Stomach smooth muscle (tissue), 2 donors: ENCODE results near the gene ERBB4.

Experiments used
- H3K27ac ChIP-seq: one replicate; pipeline ENCODE4 v1.7.0; 2013; ENCODE audit warnings: mild to moderate bottlenecking, low read length, inconsistent platforms
- H3K27me3 ChIP-seq, 2 donors: one replicate each; pipeline ENCODE4 v1.7.0; 2013; ENCODE audit warnings: low read length in 2 of 2; ENCODE audit not compliant: insufficient read depth in 2 of 2, control insufficient read depth in 1 of 2
- H3K36me3 ChIP-seq, 2 donors: one replicate each; pipeline ENCODE4 v1.7.0; 2013; ENCODE audit warnings: low read length in 2 of 2; ENCODE audit not compliant: control insufficient read depth in 2 of 2, insufficient read depth in 2 of 2
- H3K4me1 ChIP-seq: one replicate; pipeline ENCODE4 v1.7.0; 2013; ENCODE audit warnings: low read length; ENCODE audit not compliant: control insufficient read depth, insufficient read depth
- H3K4me3 ChIP-seq, 2 donors: one replicate each; pipeline ENCODE4 v1.7.0; 2013; ENCODE audit warnings: low read length in 2 of 2
- H3K9ac ChIP-seq, 2 donors: one replicate each; pipeline ENCODE4 v1.7.0; 2013; ENCODE audit warnings: low read length in 2 of 2, mild to moderate bottlenecking in 1 of 2
- H3K9me3 ChIP-seq, 2 donors: one replicate each; pipeline ENCODE4 v1.7.0; 2013; ENCODE audit warnings: low read length in 2 of 2; ENCODE audit not compliant: control insufficient read depth in 2 of 2
- donor health status: healthy.
- donor health status: Pancreatic carcinoma.

Gene ERBB4

DNA sequence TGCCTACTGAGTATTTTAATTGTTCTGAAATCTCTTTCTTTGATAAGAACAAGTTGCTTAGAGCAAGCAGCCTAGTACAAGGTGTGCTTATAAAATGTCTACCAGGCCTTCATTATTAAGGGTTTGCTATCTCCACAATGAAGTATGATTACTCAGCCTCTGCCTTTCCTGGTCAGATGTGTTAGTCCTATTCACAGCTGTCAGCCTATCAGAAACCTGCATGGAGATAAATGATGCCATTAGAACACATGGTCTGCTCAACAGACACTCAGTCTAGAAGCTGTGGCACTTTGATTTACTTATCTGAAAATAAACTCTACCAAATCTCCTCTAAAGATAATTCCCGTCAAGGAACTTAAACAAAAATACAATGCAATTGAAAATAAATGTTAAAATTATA lies 448.7 kb downstream of the ERBB4 start:
- Histone ChIP-seq H3K9me3 (no peaks in the 10 kb centered on the region), H3K36me3 (no peaks in the 10 kb centered on the region), H3K27me3 (no peaks in the 10 kb centered on the region), H3K27ac (no peak overlapping the region), H3K4me3 (no peak overlapping the region), H3K9ac (no peak overlapping the region), H3K4me1 (no peaks in the 10 kb centered on the region)

DNA sequence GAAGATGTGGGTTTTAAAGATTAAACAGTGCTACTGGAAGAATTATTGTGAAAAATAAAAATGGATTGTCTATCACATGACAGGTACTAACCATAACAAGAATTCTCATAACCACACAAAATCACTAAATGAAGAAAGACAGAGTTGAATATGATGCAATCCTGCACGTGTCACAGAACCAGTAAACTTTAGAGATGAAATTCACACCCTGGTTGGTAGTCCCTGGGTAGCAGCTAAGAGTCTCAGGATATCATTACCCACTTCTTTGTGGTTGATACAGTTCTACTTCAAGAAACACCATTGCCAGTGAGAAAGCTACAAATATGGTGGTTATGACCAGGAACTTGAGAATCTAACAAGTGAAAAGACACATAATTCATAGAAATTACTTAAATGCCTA lies 450.2 kb downstream of the ERBB4 start:
- Histone ChIP-seq H3K9me3 (no peaks in the 10 kb centered on the region), H3K36me3 (no peaks in the 10 kb centered on the region), H3K4me1 (no peaks in the 10 kb centered on the region), H3K4me3 (no peak overlapping the region), H3K27ac (no peak overlapping the region), H3K27me3 (no peaks in the 10 kb centered on the region), H3K9ac (no peak overlapping the region)

DNA sequence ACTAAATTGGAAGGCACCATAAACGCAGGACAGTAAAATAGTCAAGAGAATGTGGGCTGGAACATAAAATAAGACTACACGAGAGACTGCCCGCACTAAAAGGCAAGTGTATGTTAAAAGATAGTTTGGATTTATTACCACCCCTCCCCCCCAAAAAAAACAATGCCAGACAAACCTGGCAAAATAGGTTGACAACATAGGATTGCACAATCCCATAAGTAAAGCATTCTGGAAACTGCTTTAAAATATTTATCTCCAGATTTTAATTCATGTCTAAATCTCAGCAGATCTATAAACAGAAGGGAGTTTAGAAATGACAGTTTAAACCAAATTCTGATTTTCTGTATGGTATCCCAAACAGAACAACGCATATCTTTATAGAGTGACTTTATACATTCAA lies 455.1 kb downstream of the ERBB4 start:
- H3K36me3 ChIP-seq: no peaks in the 10 kb centered on the region
- H3K9ac ChIP-seq: no peak overlapping the region
- no peak overlapping the region for H3K4me3 ChIP-seq
- H3K27me3 ChIP-seq: no peaks in the 10 kb centered on the region
- H3K4me1 ChIP-seq: no peaks in the 10 kb centered on the region
- H3K27ac ChIP-seq: no peak overlapping the region
- no peaks in the 10 kb centered on the region for H3K9me3 ChIP-seq

DNA sequence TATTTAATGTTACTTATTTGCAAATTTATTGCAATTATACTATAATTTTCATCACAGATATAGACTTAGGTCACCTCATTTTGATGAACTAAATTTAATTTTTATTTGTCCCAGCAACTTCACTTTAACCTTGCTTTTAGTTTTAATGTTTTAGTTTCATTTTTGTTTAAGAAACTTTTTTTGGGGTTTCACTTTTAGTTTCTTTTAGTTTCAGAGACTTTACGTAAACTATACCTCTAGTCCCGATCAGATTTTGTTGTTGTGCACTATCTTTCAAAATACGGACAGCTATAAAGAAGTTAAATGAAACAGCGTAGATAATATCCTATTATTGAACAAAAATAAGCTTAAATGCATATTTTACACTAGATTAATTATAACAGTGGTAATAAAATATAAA lies 460.5 kb downstream of the ERBB4 start:
- no peak overlapping the region for H3K27ac ChIP-seq
- H3K9ac ChIP-seq: no peak overlapping the region
- H3K4me3 ChIP-seq: no peak overlapping the region
- H3K4me1 ChIP-seq: no peaks in the 10 kb centered on the region
- H3K36me3 ChIP-seq: no peaks in the 10 kb centered on the region
- no peaks in the 10 kb centered on the region for H3K27me3 ChIP-seq
- no peaks in the 10 kb centered on the region for H3K9me3 ChIP-seq

DNA sequence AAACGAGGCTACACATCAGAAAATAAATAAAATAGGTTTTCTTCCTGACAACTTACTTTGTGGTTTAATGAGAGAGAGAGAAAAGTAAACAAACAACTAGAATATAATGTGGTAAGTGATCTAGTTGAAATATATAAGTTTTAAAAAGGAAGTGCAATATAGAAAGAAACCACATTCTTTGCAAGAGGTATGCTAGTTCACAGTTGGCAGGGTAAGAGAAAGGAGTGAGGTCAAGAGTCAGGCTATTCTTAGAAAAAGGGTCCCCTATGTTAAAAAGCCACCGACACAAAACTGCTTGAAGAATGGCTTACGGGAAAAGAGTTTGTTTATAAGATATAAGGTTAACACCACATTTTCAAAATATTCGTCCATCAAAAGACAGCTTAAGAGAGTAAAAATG lies 462.1 kb downstream of the ERBB4 start:
- Histone ChIP-seq H3K27ac (no peak overlapping the region), H3K9me3 (no peaks in the 10 kb centered on the region), H3K36me3 (no peaks in the 10 kb centered on the region), H3K4me1 (no peaks in the 10 kb centered on the region), H3K4me3 (no peak overlapping the region), H3K9ac (no peak overlapping the region), H3K27me3 (no peaks in the 10 kb centered on the region)

DNA sequence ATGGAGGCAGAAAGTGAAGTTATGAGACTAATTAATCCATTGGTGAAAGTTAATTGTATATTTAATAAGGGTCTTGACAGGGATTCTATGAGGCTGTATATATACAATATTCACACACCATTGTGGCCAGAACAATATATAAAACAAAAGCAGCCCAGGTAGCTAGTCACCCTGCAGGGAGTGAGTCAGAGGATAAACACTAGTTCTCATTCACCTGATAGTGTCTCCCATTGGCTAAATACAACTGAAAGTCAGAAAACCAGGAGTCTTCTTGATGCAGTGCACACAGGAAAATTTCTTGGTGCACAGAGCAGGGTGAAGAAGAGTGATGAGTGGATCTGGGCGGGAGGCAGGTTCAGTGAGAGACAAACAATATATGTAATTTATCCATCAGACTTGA lies 465.2 kb downstream of the ERBB4 start:
- no peaks in the 10 kb centered on the region for H3K4me1 ChIP-seq
- no peaks in the 10 kb centered on the region for H3K9me3 ChIP-seq
- H3K36me3 ChIP-seq: no peaks in the 10 kb centered on the region
- H3K4me3 ChIP-seq: no peak overlapping the region
- H3K27me3 ChIP-seq: no peaks in the 10 kb centered on the region
- H3K9ac ChIP-seq: no peak overlapping the region
- H3K27ac ChIP-seq: no peak overlapping the region

- Histone ChIP-seq H3K36me3 (no peaks in the 10 kb centered on the region), H3K27me3 (no peaks in the 10 kb centered on the region), H3K4me3 (no peak overlapping the region), H3K27ac (no peak overlapping the region), H3K9me3 (no peaks in the 10 kb centered on the region), H3K9ac (no peak overlapping the region), H3K4me1 (no peaks in the 10 kb centered on the region)
Measured at GRCh38 chr2:212066546-212066945, 472.1 kb downstream of the ERBB4 start.

GRCh38 chr2:212064318-212064717 lies 474.3 kb downstream of the ERBB4 start:
- Histone ChIP-seq H3K27me3 (no peaks in the 10 kb centered on the region), H3K36me3 (no peaks in the 10 kb centered on the region), H3K9me3 (no peaks in the 10 kb centered on the region)

DNA sequence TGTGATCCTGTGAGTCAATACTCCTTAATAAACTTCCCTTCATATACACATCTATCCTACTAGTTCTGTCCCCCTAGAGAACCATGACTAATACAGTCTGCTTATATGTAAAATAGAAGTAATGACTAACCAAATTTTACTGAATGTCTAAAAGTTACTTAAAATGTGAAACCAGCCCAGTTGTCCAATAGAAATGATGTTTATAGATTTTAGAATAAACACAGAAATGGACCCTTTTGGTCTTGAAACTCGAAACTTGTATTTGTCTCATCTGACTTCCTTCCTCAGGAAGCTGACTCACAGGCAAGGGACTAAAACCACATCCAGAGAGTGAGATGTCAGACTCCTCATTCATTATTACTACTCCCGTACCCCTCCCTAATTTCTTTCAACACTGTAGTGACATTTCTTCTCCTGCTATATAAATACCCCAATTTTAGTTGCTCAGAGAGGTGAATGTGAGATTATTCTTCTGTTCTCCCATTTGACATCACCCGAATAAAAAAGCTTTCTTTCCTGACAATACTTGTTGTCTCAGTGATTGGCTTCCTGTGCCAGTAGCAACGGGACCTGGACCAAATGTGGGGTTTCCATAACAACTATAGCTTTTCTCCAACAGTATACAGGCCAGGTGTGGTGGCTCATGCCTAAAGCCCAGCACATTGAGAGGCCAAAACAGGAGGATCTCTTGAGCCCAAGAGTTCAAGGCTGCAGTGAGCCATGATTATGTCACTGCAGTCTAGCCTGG lies 486.0 kb downstream of the ERBB4 start:
- H3K9me3 ChIP-seq: peaks cover 0 to 4% of the 10 kb centered on the region in 2 donors

More at GRCh38 chr2:212064318-212064717, 474.3 kb downstream of the ERBB4 start:
- H3K9ac ChIP-seq: no peak overlapping the region
- no peak overlapping the region for H3K4me3 ChIP-seq
- no peak overlapping the region for H3K27ac ChIP-seq
- no peaks in the 10 kb centered on the region for H3K4me1 ChIP-seq

DNA sequence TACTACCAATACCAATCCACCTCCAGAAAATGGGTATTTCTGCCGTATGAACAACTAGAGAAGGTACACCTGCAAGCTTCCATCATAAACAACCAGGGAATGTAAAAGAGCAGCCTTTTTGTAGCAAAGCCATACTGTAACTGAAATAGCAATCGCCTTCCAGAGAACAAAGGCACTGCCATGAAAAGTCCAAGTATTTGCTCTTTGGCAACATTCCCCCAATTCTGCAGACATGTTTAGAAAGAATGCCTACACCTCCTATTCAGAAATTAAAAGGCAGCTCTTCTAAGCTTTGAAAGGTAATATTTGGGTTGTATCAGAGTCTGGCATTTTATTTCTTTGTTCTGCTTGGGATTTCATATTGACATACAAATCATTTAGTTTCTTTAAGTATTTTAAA lies 487.7 kb downstream of the ERBB4 start:
- no peak overlapping the region for H3K4me3 ChIP-seq
- H3K27me3 ChIP-seq: no peaks in the 10 kb centered on the region
- peaks cover 0 to 4% of the 10 kb centered on the region in 2 donors for H3K9me3 ChIP-seq
- H3K4me1 ChIP-seq: no peaks in the 10 kb centered on the region
- H3K27ac ChIP-seq: no peak overlapping the region
- no peak overlapping the region for H3K9ac ChIP-seq
- no peaks in the 10 kb centered on the region for H3K36me3 ChIP-seq

More for the DNA sequence above, 486.0 kb downstream of the ERBB4 start:
- Histone ChIP-seq H3K4me1 (no peaks in the 10 kb centered on the region), H3K27me3 (no peaks in the 10 kb centered on the region), H3K27ac (no peak overlapping the region), H3K9ac (no peak overlapping the region), H3K36me3 (no peaks in the 10 kb centered on the region), H3K4me3 (no peak overlapping the region)

DNA sequence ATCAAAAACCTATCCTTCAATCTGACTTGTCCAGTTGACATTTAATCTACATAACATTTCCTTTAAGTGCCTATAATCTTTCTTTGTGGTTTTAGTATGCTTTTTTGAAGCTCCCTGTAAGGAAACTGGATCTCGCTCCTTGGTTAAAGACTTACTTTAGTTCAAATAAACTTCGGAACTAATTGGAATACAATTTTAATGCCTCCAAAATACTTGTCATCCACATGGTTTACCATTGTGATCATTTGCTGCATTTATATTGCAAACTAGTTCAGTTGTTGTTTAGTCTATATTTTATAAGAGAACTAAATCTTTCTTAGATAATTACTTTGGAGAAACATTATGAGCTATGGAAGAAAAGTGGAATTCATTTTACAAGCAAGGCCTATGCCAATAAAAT lies 496.0 kb downstream of the ERBB4 start:
- Histone ChIP-seq H3K9me3 (no peaks in the 10 kb centered on the region), H3K4me1 (no peaks in the 10 kb centered on the region), H3K27me3 (no peaks in the 10 kb centered on the region), H3K9ac (no peak overlapping the region), H3K4me3 (no peak overlapping the region), H3K27ac (no peak overlapping the region), H3K36me3 (no peaks in the 10 kb centered on the region)
